Colonic mucosa (tissue), 4 donors: Measurements from ENCODE around the gene TNFRSF6B. TPM values are rescaled to one million over a fixed set of nuclear protein-coding genes. Genes with fewer than 3 reads are reported as not detected.

ENCODE experiments used
- DNase-seq: peaks from one replicate; pipeline ENCODE4 v3.0.0-alpha.2; 2020
- H3K27ac ChIP-seq: fragments of 200-600 bp; one replicate; pipeline ENCODE4 v1.8.0; 2021
- H3K27me3 ChIP-seq: fragments of 200-600 bp; one replicate; pipeline ENCODE4 v1.8.0; 2021
- H3K36me3 ChIP-seq: fragments of 200-600 bp; one replicate; pipeline ENCODE4 v1.8.0; 2021
- H3K4me1 ChIP-seq: fragments of 200-600 bp; one replicate; pipeline ENCODE4 v1.8.0; 2021; ENCODE audit warnings: mild to moderate bottlenecking
- H3K4me3 ChIP-seq: fragments of 200-600 bp; one replicate; pipeline ENCODE4 v1.8.0; 2021
- H3K9ac ChIP-seq, 2 donors: one replicate each; pipeline ENCODE4 v1.7.0; 2013; ENCODE audit warnings: control low read depth in 2 of 2, low read depth in 2 of 2, low read length in 2 of 2
- H3K9me3 ChIP-seq: fragments of 200-600 bp; one replicate; pipeline ENCODE4 v1.8.0; 2021
- intact Hi-C: fragments of 100-400 bp; cut with DNase I; formaldehyde crosslinking; loops from one replicate; pipeline ENCODE4 v1.14.1; 2022
- total RNA-seq, 2 donors: library from RNA; stranded (reverse); fragmentation: NEBNext Ultra II Directional in 1 of 2; extraction: Animal tissue kit (Norgen Biotek cat#: 25700) in 1 of 2; gene quantifications; one replicate each; pipeline ENCODE4 v1.2.1, GENCODE V29; 2021
- TF ChIP-seq, protein P1 (sequence below): fragments of 200-600 bp; IDR thresholded peaks from one replicate; pipeline ENCODE4 v1.8.0; 2022; ENCODE audit warnings: antibody characterized with exemption, mild to moderate bottlenecking
- donor health status: healthy.
- donor health status: DM: no; HTN: no; CAD: no.
- donor health status: DM: no; HTN: no; CAD: no.

Gene TNFRSF6B
- total RNA-seq, 2 donors from 2014 or later: 7.5 TPM; not detected in 1

GRCh38 chr20:63740070-63740626, 43.7 kb downstream of the TNFRSF6B start:
- peak; percentile 49 for DNase-seq
- Histone ChIP-seq H3K4me3 (peak overlapping the region; percentile 58), H3K36me3 (peaks cover 6% of the 10 kb centered on the region), H3K27ac (peak overlapping the region; percentile 95), H3K4me1 (peaks cover 32% of the 10 kb centered on the region), H3K9me3 (no peaks in the 10 kb centered on the region), H3K27me3 (no peaks in the 10 kb centered on the region), H3K9ac (peak overlapping the region; percentile 70 to 72)
- intact Hi-C loops: no loop called here
- TF ChIP-seq, protein P1, sequence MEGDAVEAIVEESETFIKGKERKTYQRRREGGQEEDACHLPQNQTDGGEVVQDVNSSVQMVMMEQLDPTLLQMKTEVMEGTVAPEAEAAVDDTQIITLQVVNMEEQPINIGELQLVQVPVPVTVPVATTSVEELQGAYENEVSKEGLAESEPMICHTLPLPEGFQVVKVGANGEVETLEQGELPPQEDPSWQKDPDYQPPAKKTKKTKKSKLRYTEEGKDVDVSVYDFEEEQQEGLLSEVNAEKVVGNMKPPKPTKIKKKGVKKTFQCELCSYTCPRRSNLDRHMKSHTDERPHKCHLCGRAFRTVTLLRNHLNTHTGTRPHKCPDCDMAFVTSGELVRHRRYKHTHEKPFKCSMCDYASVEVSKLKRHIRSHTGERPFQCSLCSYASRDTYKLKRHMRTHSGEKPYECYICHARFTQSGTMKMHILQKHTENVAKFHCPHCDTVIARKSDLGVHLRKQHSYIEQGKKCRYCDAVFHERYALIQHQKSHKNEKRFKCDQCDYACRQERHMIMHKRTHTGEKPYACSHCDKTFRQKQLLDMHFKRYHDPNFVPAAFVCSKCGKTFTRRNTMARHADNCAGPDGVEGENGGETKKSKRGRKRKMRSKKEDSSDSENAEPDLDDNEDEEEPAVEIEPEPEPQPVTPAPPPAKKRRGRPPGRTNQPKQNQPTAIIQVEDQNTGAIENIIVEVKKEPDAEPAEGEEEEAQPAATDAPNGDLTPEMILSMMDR: no peak

GRCh38 chr20:63740627-63741353, 44.3 kb downstream of the TNFRSF6B start:
- Histone ChIP-seq H3K4me1 (peaks cover 32% of the 10 kb centered on the region), H3K27me3 (no peaks in the 10 kb centered on the region), H3K9ac (peak overlapping the region; percentile 70 to 72), H3K36me3 (no peaks in the 10 kb centered on the region), H3K4me3 (peak overlapping the region; percentile 58), H3K9me3 (no peaks in the 10 kb centered on the region), H3K27ac (peak overlapping the region; percentile 95)
- TF ChIP-seq, protein P1: no peak
- intact Hi-C loops: no loop called here
- peak; percentile 95 for DNase-seq

- Histone ChIP-seq H3K27me3 (no peaks in the 10 kb centered on the region), H3K9me3 (no peaks in the 10 kb centered on the region), H3K4me3 (peak overlapping the region; percentile 58), H3K9ac (peak overlapping the region; percentile 34 to 72), H3K4me1 (peaks cover 32% of the 10 kb centered on the region), H3K36me3 (no peaks in the 10 kb centered on the region), H3K27ac (peak overlapping the region; percentile 95)
- DNase-seq: no peak
- TF ChIP-seq, protein P1: no peak
- intact Hi-C loops: no loop called here
Measured at GRCh38 chr20:63741354-63741675, 44.9 kb downstream of the TNFRSF6B start.

DNA sequence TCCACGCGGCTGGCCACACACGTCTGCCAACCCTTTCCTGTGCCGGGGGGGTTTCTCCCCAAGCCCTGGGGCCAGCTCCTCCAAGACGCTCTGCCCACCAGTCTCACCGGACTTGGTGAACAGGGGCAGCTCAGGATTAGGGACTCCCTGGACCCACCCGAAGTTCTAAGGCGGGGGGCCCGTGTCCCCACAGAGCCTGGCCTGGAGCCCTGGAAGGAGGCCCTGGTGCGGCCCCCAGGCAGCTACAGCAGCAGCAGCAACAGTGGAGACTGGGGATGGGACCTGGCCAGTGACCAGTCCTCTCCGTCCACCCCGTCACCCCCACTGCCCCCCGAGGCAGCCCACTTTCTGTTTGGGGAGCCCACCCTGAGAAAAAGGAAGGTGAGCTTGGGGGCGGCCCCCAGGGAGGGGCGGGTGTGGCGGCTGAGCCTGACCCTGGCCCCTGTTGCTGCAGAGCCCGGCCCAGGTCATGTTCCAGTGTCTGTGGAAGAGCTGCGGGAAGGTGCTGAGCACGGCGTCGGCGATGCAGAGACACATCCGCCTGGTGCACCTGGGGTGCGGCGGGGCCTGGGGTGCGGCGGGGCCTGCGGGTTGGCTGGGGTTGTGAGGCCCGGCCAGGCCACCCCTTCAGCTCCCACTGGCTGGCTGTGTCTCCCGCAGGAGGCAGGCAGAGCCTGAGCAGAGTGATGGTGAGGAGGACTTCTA, 45.4 kb downstream of the TNFRSF6B start:
- H3K4me3 ChIP-seq: no peak overlapping the region
- peak overlapping the region; percentile 95 for H3K27ac ChIP-seq
- H3K9me3 ChIP-seq: no peaks in the 10 kb centered on the region
- no peak for DNase-seq
- H3K27me3 ChIP-seq: no peaks in the 10 kb centered on the region
- peak overlapping the region in 1 of 2 donors; percentile 34 for H3K9ac ChIP-seq
- intact Hi-C loops: no loop called here
- no peaks in the 10 kb centered on the region for H3K36me3 ChIP-seq
- TF ChIP-seq, protein P1: no peak
- peaks cover 32% of the 10 kb centered on the region for H3K4me1 ChIP-seq

GRCh38 chr20:63742381-63743024, 46.1 kb downstream of the TNFRSF6B start:
- Histone ChIP-seq H3K27me3 (no peaks in the 10 kb centered on the region), H3K4me1 (peaks cover 25% of the 10 kb centered on the region), H3K9me3 (no peaks in the 10 kb centered on the region), H3K9ac (no peak overlapping the region), H3K4me3 (no peak overlapping the region), H3K36me3 (no peaks in the 10 kb centered on the region), H3K27ac (no peak overlapping the region)
- intact Hi-C loops: no loop called here
- TF ChIP-seq, protein P1: no peak
- DNase-seq: peak; percentile 17
